Adrenal gland (tissue), 12 donors: ENCODE results near the gene SEMA7A. TPM values are rescaled to one million over a fixed set of nuclear protein-coding genes. Genes with fewer than 3 reads are reported as not detected.
"Not testable (repeated sequence)": the region's sequence is repeated elsewhere in the genome, so short reads cannot be mapped to it uniquely, and the experiment has no call there.

Source experiments
- DNase-seq, 7 donors: peaks; one replicate each; pipeline ENCODE4 v3.0.0-alpha.2; 2019 to 2020
- H3K27ac ChIP-seq, 5 donors: fragments of 200-600 bp; sonication (generic) in 4 of 5; 1 replicate in 3 of 5; 2 replicates in 2 of 5; pipeline versions ENCODE4 v1.5.1 to v1.8.0; 2016 to 2020; ENCODE audit warnings: mild to moderate bottlenecking in 1 of 5
- H3K27me3 ChIP-seq: fragments of 200-600 bp; 2 replicates; pipeline ENCODE4 v1.8.0; 2021
- H3K36me3 ChIP-seq, 2 donors: fragments of 200-600 bp; replicated peaks in 1 of 2; 1 replicate in 1 of 2; 2 replicates in 1 of 2; pipeline versions ENCODE4 v1.5.1 to v1.8.0; 2018 to 2022
- H3K4me1 ChIP-seq, 2 donors: fragments of 200-600 bp; replicated peaks in 1 of 2; 1 replicate in 1 of 2; 2 replicates in 1 of 2; pipeline versions ENCODE4 v1.5.1 to v1.8.0; 2018 to 2021
- H3K4me3 ChIP-seq, 4 donors: fragments of 200-600 bp; sonication (generic) in 3 of 4; one replicate each; pipeline ENCODE4 v1.5.1; 2016 to 2018
- H3K9me3 ChIP-seq, 3 donors: fragments of 200-600 bp; sonication (generic) in 1 of 3; replicated peaks in 1 of 3; 1 replicate in 2 of 3; 2 replicates in 1 of 3; pipeline versions ENCODE4 v1.5.1 to v1.8.0; 2016 to 2021
- CTCF ChIP-seq, 6 experiments: fragments of 450-650 bp in 4 of 6; fragments of 200-600 bp in 2 of 6; sonication (generic) in 1 of 6; IDR thresholded peaks; 1 replicate in 5 of 6; 2 replicates in 1 of 6; pipeline versions ENCODE4 v1.5.1 to v1.8.0; 2016 to 2021; ENCODE audit warnings: antibody characterized with exemption in 6 of 6, mild to moderate bottlenecking in 2 of 6, moderate library complexity in 1 of 6
- POLR2A ChIP-seq, 2 donors: fragments of 450-650 bp; IDR thresholded peaks; one replicate each; pipeline ENCODE4 v1.6.1; 2017; ENCODE audit warnings: antibody characterized with exemption in 2 of 2, mild to moderate bottlenecking in 2 of 2, moderate library complexity in 1 of 2
- WGBS, 4 donors: extraction: QIAGEN DNeasy Blood & Tissue Kit in 2 of 4; methylation state at CpG; one replicate each; pipeline versions ENCODE4 v1.1.5 to v1.1.7; 2013 to 2017; 5-methylcytosine and 5-hydroxymethylcytosine counted together
- intact Hi-C, 2 donors: fragments of 100-400 bp; cut with DNase I; formaldehyde crosslinking; loops; one replicate each; pipeline versions ENCODE4 v1.14.1 to v1.15.0; 2022 to 2023
- microRNA-seq, 3 donors: library from miRNA; unstranded; fragments of <30 nt; microRNA quantifications; one replicate each; pipeline ENCODE4, GENCODE V29; 2017 to 2020
- polyA plus RNA-seq, 3 donors: library from polyadenylated mRNA; stranded (reverse); fragments of 200-250 nt in 2 of 3; fragments of 350-450 nt in 1 of 3; fragmentation: Illumina TruSeq in 1 of 3; extraction: RNeasy Lipid Tissue Mini Kit (QIAGEN cat#74804) in 1 of 3; gene quantifications; one replicate each; pipeline ENCODE4 v1.2.3, GENCODE V29; 2013 to 2014
- small RNA-seq, 2 donors: library from RNA; depleted of rRNA; stranded (forward); fragments of <200 nt; gene quantifications; one replicate each; pipeline ENCODE3, GENCODE V24; 2016
- total RNA-seq, 9 donors: library from RNA; depleted of rRNA in 4 of 9; stranded (reverse); fragments of >200 nt in 4 of 9; fragments of 120-200 nt in 1 of 9; fragmentation: NEBNext Ultra II Directional in 1 of 9; extraction: Animal tissue kit (Norgen Biotek cat#: 25700) in 1 of 9; gene quantifications; one replicate each; pipeline versions ENCODE4 v1.1.0 to v1.2.4, GENCODE V29; 2013 to 2023
- donor health status: healthy with polysubstance abuse.
- donor health status: Bipolar disorder and iron deficiency.
- donor health status: DM: yes; HTN: yes; CAD: no.
- donor health status: DM: no; HTN: no; CAD: no.
- donor health status: DM: no; HTN: no; CAD: no.
- donor health status: DM: yes; HTN: yes; CAD: no.

The SEMA7A gene
- total and polyA plus RNA-seq, 12 donors: 1.3 to 32.0 (median 3.7) TPM

- H3K4me3 ChIP-seq: peak overlapping the region; percentile 12 to 72 (median 52)
- no peaks in the 10 kb centered on the region for H3K9me3 ChIP-seq
- intact Hi-C loops: no loop called here
- H3K36me3 ChIP-seq: no peaks in the 10 kb centered on the region
- WGBS, 4 donors: 45 to 57% (median 48%) methylated on average over 12 of the region's 12 CpGs
- peak in 1 of 2 donors; percentile 30 for TF ChIP-seq POLR2A (IDR thresholded peaks at IDR 0.05)
- no peak for TF ChIP-seq CTCF (IDR thresholded peaks at IDR 0.05)
- DNase-seq: peak in 3 of 7 donors; percentile 37 to 67 (median 44)
- H3K27me3 ChIP-seq: no peaks in the 10 kb centered on the region
- peak overlapping the region; percentile 81 to 95 (median 94) for H3K27ac ChIP-seq
- H3K4me1 ChIP-seq: peaks cover 40 to 46% of the 10 kb centered on the region in 2 donors
These were observed 68.7 kb downstream of the SEMA7A start for GRCh38 chr15:74364936-74365597.

- Histone ChIP-seq H3K36me3 (no peaks in the 10 kb centered on the region), H3K27ac (peak overlapping the region in 2 of 5 donors; percentile 94 to 95), H3K9me3 (no peaks in the 10 kb centered on the region), H3K27me3 (no peaks in the 10 kb centered on the region), H3K4me1 (peaks cover 34 to 50% of the 10 kb centered on the region in 2 donors), H3K4me3 (no peak overlapping the region)
- no peak for TF ChIP-seq CTCF (IDR thresholded peaks at IDR 0.05)
- TF ChIP-seq POLR2A (IDR thresholded peaks at IDR 0.05): no peak
- intact Hi-C loops: no loop called here
- no peak for DNase-seq
- 66 to 81% (median 79%) methylated on average over 1 of the region's 1 CpG for WGBS, 4 donors
These were observed 71.3 kb downstream of the SEMA7A start for GRCh38 chr15:74362482-74362881.

GRCh38 chr15:74360855-74361254 lies 72.9 kb downstream of the SEMA7A start:
- H3K4me1 ChIP-seq: peaks cover 34 to 48% of the 10 kb centered on the region in 2 donors
- 26 to 39% (median 32%) methylated on average over 1 of the region's 1 CpG for WGBS, 4 donors
- H3K36me3 ChIP-seq, H3K9me3 ChIP-seq, DNase-seq, H3K27me3 ChIP-seq, intact Hi-C loops: not testable (repeated sequence)
- TF ChIP-seq POLR2A (IDR thresholded peaks at IDR 0.05): peak in 1 of 2 donors; percentile 28
- peak overlapping the region in 1 of 4 donors; percentile 14 for H3K4me3 ChIP-seq
- peak overlapping the region; percentile 60 to 82 (median 72) for H3K27ac ChIP-seq

GRCh38 chr15:74359376-74359775 lies 74.4 kb downstream of the SEMA7A start:
- DNase-seq, H3K9me3 ChIP-seq, H3K36me3 ChIP-seq, H3K27me3 ChIP-seq, H3K4me3 ChIP-seq, intact Hi-C loops: not testable (repeated sequence)
- 68 to 79% (median 73%) methylated on average over 6 of the region's 6 CpGs for WGBS, 4 donors
- peaks cover 29 to 45% of the 10 kb centered on the region in 2 donors for H3K4me1 ChIP-seq
- peak overlapping the region; percentile 37 to 82 (median 65) for H3K27ac ChIP-seq

Small RNA genes lying within 50 kb of the gene (microRNA-seq; reads per million reads assigned to microRNA genes)
- gene MIR6881: 0 reads per million in 3 donors

Small RNA genes lying within 50 kb of the gene (small RNA-seq; reads per million reads assigned to genes)
- gene MIR6881: 0 reads per million in 2 donors

Other genes with a start within 250 kb of the SEMA7A start
- 10 to 100 TPM in 1 of 9 donors, 1 to 10 TPM in 4, under 1 TPM in 2, not detected in 2; 0.22 to 12.6 (median 3.1) TPM for gene STRA6, start 231.2 kb downstream of the SEMA7A start, total RNA-seq
- gene STRA6, start 231.2 kb downstream of the SEMA7A start, polyA plus RNA-seq: 10 to 100 TPM in 1 of 3 donors, 1 to 10 TPM in 2; 1.2 to 11.7 (median 9.4) TPM
- gene CCDC33, start 197.6 kb downstream of the SEMA7A start, total RNA-seq: 1 to 10 TPM in 1 of 9 donors, under 1 TPM in 5, not detected in 3; 0.11 to 1.1 (median 0.22) TPM
- gene CCDC33, start 197.6 kb downstream of the SEMA7A start, polyA plus RNA-seq: under 1 TPM; 0.30 to 0.48 (median 0.42) TPM
- 1,000 to 10,000 TPM in 7 of 9 donors, 100 to 1,000 TPM in 2; 635 to 5,219 (median 1,434) TPM for gene CYP11A1, start 66.3 kb downstream of the SEMA7A start, total RNA-seq
- gene CYP11A1, start 66.3 kb downstream of the SEMA7A start, polyA plus RNA-seq: 1,000 to 10,000 TPM in 1 of 3 donors, 100 to 1,000 TPM in 2; 233 to 4,804 (median 738) TPM
- gene UBL7, start 27.2 kb upstream of the SEMA7A start, total RNA-seq: 10 to 100 TPM; 47.7 to 85.0 (median 59.3) TPM
- 10 to 100 TPM; 16.0 to 46.1 (median 31.2) TPM for gene UBL7, start 27.2 kb upstream of the SEMA7A start, polyA plus RNA-seq
- 1 to 10 TPM; 1.0 to 7.1 (median 3.6) TPM for gene ARID3B, start 107.3 kb upstream of the SEMA7A start, total RNA-seq
- 1 to 10 TPM; 1.8 to 4.4 (median 2.6) TPM for gene ARID3B, start 107.3 kb upstream of the SEMA7A start, polyA plus RNA-seq
- 100 to 1,000 TPM in 2 of 9 donors, 10 to 100 TPM in 7; 26.2 to 123 (median 58.5) TPM for gene CLK3, start 181.9 kb upstream of the SEMA7A start, total RNA-seq
- 100 to 1,000 TPM in 2 of 3 donors, 10 to 100 TPM in 1; 71.2 to 160 (median 123) TPM for gene CLK3, start 181.9 kb upstream of the SEMA7A start, polyA plus RNA-seq